Stimulated activated CD4-positive, alpha-beta T cell treated with anti-CD3 and anti-CD28 coated beads, Interleukin-4, amount 100 ng/mL, for 1 hour (primary cell): ENCODE data around the gene NACC2.
A peak's percentile ranks its signal among the peaks of the same experiment; 100 is the strongest.
"Not testable (repeated sequence)": the region's sequence is repeated elsewhere in the genome, so short reads cannot be mapped to it uniquely, and the experiment has no call there.

Experiments
- DNase-seq: peaks from one replicate; pipeline ENCODE4 v3.0.0-alpha.2; 2020

The NACC2 gene

DNA sequence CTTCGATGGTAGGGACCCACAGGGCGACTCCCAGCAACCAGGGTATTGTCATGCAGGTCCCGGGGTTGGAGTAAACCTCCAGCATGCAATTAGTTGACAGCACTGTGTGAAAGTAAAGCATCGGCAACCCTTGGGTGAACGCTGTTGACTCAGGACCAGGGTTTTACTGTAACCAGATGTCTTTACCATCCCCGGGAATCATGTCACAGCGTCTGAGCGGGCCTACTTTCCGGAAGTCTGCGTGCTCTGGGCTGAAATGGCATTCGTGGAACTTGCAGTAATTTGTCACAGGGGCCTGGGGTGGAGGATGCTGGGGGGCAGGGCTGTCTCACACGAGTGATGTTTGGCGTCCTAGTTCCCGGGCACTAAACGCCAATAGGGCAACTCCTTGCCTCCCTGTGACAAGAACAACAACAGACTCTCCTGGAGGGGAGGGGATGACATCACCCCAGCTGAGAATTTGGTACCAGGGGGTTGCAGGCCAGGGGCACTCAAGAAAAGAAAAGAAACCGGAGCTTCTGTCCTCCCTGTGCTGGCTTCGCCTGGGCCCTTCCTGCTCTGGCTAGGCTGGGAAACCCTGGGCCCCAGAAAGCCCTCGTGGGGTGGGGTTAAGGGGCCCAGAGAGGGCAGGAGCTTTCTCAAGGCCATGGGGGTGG is 123.8 kb downstream of the NACC2 start:
- DNase-seq, result no peak

- no peak for DNase-seq
These were observed 124.8 kb downstream of the NACC2 start for GRCh38 chr9:135970128-135970815.

DNA sequence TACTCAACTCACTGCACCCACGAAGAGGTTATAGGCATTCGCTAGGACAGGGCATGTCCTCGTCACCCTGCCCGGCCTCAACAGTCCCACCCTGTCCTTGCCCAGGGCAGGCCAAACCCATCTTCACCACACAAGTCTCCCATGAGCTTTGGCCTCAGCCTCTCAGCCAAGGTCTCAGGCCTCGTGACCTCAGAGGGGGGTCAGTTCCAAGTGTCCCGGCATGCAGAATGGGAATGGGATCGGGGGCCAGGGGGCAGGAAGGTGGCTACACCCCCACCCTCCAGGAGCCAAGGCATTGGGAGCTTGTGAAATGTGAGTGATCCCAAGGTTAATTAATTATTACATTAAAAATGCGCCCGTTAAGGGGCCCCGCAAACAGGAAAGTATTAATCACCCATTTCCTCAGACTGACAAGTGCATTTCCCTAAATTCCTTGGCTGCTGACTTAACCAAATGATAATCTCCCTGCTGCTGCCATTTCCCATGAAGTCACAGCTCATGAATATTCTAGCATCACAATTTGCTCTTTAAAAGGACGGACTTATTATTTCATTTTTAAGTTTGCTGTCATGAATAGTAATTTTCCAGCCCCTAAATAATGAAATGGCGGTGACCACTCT is 125.9 kb downstream of the NACC2 start:
- DNase-seq, result no peak

GRCh38 chr9:135968601-135969000 is 126.5 kb downstream of the NACC2 start:
- no peak for DNase-seq

DNA sequence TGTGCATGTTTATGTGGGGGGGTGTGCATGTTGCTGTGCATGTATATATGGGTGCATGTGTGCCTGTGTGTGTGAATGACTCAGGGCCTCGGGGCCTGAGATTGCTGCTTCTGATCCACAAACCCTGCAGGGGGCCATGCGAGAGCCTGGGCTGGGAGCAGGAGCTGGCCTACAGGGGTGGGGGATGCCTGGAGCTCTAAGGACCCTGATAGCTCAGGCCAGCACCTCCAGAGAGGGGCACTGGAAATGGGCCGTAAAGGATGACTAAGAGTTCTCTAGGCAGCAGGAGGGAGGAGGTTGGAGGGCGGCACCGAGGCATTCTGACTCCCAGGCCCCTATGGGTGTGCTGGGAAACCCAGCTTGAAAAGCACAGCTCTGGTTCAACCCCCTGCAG is 127.0 kb downstream of the NACC2 start:
- no peak for DNase-seq

DNA sequence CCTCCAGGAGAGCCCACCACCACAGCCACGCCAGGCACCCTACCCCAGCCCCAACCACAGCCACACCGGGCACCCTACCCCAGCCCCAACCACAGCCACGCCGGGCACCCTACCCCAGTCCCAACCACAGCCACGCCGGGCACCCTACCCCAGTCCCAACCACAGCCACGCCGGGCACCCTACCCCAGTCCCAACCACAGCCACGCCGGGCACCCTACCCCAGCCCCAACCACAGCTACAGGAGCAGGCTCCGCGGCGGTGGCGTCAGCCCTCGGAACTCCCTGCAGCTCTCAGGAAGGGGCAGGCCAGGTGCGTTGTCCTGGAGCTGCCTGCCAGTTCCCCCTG is 128.2 kb downstream of the NACC2 start:
- DNase-seq, result not testable (repeated sequence)

DNA sequence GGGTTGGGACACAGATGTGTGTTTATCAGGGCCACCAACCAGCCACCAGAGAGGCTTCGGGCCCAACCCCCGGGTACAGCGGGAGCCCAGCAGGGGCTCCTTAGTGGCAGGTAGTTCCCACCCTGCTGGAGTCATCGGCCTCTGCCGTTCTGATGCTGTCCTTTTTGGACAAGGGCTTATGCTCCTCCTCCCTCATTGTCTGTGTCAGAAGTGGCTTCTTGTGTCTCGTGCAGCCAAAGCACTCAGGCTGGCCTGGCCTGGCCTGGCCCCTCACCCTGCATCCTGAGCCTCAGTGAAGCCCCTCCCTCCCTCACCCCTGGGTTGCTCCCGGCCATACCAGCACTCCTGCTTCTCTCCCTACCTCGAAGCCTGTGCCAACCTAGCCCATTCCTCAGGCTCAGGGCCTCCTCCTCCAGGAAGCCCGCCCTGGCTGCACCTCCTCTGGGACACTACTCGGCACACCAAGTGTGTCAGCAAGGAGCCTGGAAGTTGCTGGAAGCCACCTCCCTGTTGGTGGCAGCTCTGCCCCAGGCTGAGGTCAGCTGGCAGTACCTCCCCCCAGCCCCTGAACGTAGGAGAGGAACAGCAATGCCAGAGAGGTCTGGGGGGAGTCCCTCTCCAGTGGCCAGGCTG is 129.8 kb downstream of the NACC2 start:
- no peak for DNase-seq

DNA sequence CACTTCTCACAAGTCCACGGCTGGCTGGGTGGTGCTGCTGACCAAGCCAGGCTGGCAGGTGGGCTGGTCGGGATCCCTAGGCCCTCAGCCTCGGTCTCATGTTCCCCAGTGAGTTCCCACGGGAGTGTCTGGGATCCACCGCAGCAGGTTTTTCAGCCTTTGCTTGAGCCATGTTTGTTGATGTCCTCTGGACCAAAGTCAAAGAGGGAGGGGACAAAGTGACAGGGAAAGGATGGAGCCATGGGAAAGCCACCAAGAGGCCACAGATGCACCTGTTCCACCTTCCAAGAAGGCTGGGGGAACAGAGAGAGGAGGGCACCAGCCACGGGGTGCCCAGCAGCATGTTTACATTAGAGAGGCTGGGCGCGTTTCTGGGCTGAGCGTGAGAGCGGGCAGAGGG is 131.2 kb downstream of the NACC2 start:
- no peak for DNase-seq

- no peak for DNase-seq
These were observed 131.8 kb downstream of the NACC2 start for GRCh38 chr9:135963338-135963737.

DNA sequence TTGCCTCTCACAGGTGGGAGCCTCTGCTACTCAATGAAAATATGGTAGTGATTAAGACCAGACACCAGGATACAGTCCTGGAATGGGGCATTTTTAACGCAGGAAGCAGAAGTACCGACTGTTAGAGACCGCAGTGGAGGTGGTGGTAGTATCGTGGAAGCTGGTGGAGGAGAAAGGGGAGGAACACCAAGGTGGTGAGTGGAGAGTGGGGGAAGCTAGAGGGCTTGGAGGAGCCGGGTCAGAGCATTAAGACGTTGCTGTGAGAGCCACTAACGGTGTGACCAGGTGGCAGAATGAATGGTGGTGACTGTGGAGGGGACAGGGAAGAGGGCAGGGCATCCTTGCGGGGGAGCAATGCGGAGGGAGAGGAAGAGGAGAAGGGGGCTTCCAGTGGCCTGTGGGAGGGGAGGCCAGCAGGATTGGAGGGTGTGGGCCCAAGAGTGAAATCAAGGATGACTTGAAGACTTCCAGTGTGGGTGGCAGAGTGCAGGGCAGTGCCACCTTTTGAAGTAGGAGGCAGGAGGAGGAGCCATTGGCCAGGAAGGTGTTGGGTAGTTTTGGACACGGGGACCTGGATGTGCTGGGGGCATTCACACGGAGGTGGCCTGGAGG is 132.3 kb downstream of the NACC2 start:
- DNase-seq, result no peak

DNA sequence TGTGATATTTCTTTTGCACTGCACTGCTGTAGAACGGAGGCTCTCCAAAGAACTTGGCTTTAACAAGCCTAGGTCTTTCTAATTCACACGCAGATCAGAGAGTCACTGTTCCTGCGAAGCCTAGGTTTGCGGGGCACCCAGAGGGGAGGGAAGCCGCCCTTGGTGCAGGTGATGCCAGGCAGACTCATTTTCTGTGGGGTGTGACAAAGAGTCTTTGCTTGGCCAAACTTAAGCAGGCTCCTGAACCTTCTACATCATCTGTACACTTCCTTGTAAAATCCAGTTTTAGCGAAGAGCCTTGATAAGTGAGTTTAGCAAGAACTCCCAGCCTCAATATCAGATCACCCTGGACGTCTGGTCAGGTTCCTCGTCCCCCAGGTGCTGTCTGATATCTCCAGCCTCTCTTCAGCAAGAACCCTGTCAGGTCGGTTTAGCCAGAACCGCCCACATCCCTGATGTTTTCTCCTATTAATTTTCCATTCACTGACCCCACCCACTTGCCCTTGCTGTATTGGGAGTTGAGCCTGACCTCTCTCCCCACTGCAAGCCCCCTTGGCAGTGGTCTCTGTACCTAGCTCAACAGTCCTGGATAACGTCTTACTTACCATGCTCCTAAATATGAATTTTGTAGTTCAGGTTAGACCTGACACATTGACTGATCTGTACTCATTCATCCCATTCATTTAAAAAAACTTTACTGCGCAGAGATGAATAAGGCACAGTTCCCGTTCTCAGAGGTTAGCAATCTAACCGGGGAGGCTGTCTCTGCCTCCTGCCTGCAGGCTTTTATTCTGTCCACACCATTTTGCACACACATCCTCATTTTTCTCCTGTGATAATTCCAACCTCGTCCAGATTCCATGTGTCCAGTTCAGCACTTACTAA is 133.0 kb downstream of the NACC2 start:
- DNase-seq, result no peak

- DNase-seq, result peak; percentile 96
These were observed 133.8 kb downstream of the NACC2 start, which contains the start of gene UBAC1 for GRCh38 chr9:135961277-135961715. TSS of gene UBAC1 (minus strand) at chr9:135961373. CDS start at chr9:135961162, 211 bp downstream.

GRCh38 chr9:135960411-135961276 is 134.4 kb downstream of the NACC2 start:
- no peak for DNase-seq

- no peak for DNase-seq
These were observed 135.3 kb downstream of the NACC2 start for GRCh38 chr9:135959814-135960213.

GRCh38 chr9:135958485-135958884 is 136.6 kb downstream of the NACC2 start:
- no peak for DNase-seq

- no peak for DNase-seq
These were observed 137.7 kb downstream of the NACC2 start for GRCh38 chr9:135957431-135957830.

DNA sequence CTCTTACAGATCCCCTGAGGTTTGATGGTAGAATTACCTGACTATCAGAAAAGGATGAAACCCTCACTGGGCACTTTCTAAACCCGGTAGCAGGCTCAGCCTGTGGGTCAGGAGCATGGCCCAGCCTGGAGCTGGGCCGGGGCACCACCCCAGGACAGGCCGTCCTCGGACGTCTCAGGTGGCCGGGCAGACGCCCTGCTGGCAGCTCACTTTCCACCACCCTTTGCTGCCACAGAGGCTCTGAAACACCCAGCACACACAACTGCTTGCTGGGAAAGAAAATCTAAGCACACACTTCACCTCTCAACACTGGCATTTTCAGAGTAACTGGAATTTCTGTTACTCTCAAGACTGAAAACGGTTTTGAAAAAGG is 138.3 kb downstream of the NACC2 start:
- DNase-seq, result no peak
